WTC11 (cell line): ENCODE data around the gene FGD3. TPM values are rescaled to one million over a fixed set of nuclear protein-coding genes. Genes with fewer than 3 reads are reported as not detected.

Experiments
- ATAC-seq: fragments of 200-7000 bp; cut with Tn5 transposase; 2 replicates; pipeline ENCODE4 v1.10.0; 2021; ENCODE audit warnings: mild to moderate bottlenecking, moderate library complexity
- CTCF ChIA-PET: fragments of 300-600 bp; sonication (Branson Sonifier 250); formaldehyde crosslinking; loops from one replicate; lab custom pipeline; 2021; ENCODE audit warnings: antibody characterized with exemption; lab: Charles Lee
- POLR2A ChIA-PET: fragments of 350-600 bp; sonication (Branson Sonifier 250); formaldehyde crosslinking; loops from one replicate; lab custom pipeline; 2021; ENCODE audit warnings: antibody characterized with exemption; lab: Charles Lee
- DNase-seq: peaks from one replicate; pipeline ENCODE4 v3.0.0; 2021; ENCODE audit warnings: low spot score
- H3K27ac Mint-ChIP-seq: 2 replicates; pipeline ENCODE4 v1.8.0; 2021; ENCODE audit warnings: mixed read lengths
- H3K27me3 Mint-ChIP-seq: 2 replicates; pipeline ENCODE4 v1.8.0; 2021; ENCODE audit warnings: low read depth, mild to moderate bottlenecking, moderate library complexity, mixed read lengths
- H3K36me3 Mint-ChIP-seq: 2 replicates; pipeline ENCODE4 v1.8.0; 2021; ENCODE audit warnings: mixed read lengths
- H3K4me1 Mint-ChIP-seq: 2 replicates; pipeline ENCODE4 v1.8.0; 2022; ENCODE audit warnings: mixed read lengths
- H3K4me3 Mint-ChIP-seq: 2 replicates; pipeline ENCODE4 v1.8.0; 2021; ENCODE audit warnings: mild to moderate bottlenecking, moderate library complexity, mixed read lengths
- H3K9me3 Mint-ChIP-seq: 2 replicates; pipeline ENCODE4 v1.8.0; 2021; ENCODE audit warnings: mixed read lengths
- ELF4 ChIP-seq: sonication (generic); formaldehyde crosslinking; IDR thresholded peaks from 2 replicates; pipeline ENCODE4 v1.8.1; 2022; ENCODE audit warnings: low read depth, mild to moderate bottlenecking, moderate library complexity, missing genetic modification reagents
- ETV6 ChIP-seq: sonication (generic); formaldehyde crosslinking; IDR thresholded peaks from 2 replicates; pipeline ENCODE4 v1.8.1; 2022; ENCODE audit warnings: mild to moderate bottlenecking, missing genetic modification reagents
- FOXP1 ChIP-seq: sonication (generic); formaldehyde crosslinking; IDR thresholded peaks from 2 replicates; pipeline ENCODE4 v1.8.0; 2022; ENCODE audit warnings: missing genetic modification reagents, mild to moderate bottlenecking, moderate library complexity, borderline replicate concordance
- GRHL2 ChIP-seq: fragments of 250-450 bp; sonication (Bioruptor Pico); IDR thresholded peaks from 2 replicates; pipeline ENCODE4 v1.8.0; 2022; ENCODE audit warnings: mild to moderate bottlenecking, moderate library complexity; ENCODE audit not compliant: insufficient replicate concordance, severe bottlenecking
- JAZF1 ChIP-seq: fragments of 250-450 bp; sonication (Bioruptor Pico); IDR thresholded peaks from 2 replicates; pipeline ENCODE4 v1.9.0; 2021; ENCODE audit warnings: moderate library complexity, mild to moderate bottlenecking, inconsistent platforms
- MXD4 ChIP-seq: fragments of 250-450 bp; sonication (Bioruptor Pico); IDR thresholded peaks from 2 replicates; pipeline ENCODE4 v1.8.0; 2021; ENCODE audit warnings: mild to moderate bottlenecking, moderate library complexity, borderline replicate concordance
- MYBL2 ChIP-seq: sonication (generic); formaldehyde crosslinking; IDR thresholded peaks from 2 replicates; pipeline ENCODE4 v1.8.1; 2023; ENCODE audit warnings: mild to moderate bottlenecking, moderate library complexity, missing genetic modification reagents
- NFATC4 ChIP-seq: fragments of 250-450 bp; sonication (Bioruptor Pico); IDR thresholded peaks from 2 replicates; pipeline ENCODE4 v1.9.0; 2021; ENCODE audit warnings: mild to moderate bottlenecking
- NR2C2 ChIP-seq: sonication (generic); formaldehyde crosslinking; IDR thresholded peaks from 2 replicates; pipeline ENCODE4 v1.8.0; 2022; ENCODE audit warnings: mild to moderate bottlenecking, missing genetic modification reagents
- NR3C1 ChIP-seq: sonication (generic); formaldehyde crosslinking; conservative IDR thresholded peaks from 2 replicates; pipeline ENCODE4 v1.8.1; 2023; ENCODE audit warnings: low read depth, mild to moderate bottlenecking, missing genetic modification reagents
- OVOL2 ChIP-seq: fragments of 250-450 bp; sonication (Bioruptor Pico); IDR thresholded peaks from 2 replicates; pipeline ENCODE4 v1.9.0; 2021; ENCODE audit warnings: mild to moderate bottlenecking, borderline replicate concordance
- SMAD3 ChIP-seq: sonication (generic); formaldehyde crosslinking; IDR thresholded peaks from 2 replicates; pipeline ENCODE4 v1.8.0; 2022; ENCODE audit warnings: missing genetic modification reagents, mild to moderate bottlenecking, borderline replicate concordance
- TCF7 ChIP-seq: sonication (generic); formaldehyde crosslinking; IDR thresholded peaks from 2 replicates; pipeline ENCODE4 v1.8.0; 2022; ENCODE audit warnings: mild to moderate bottlenecking, low read depth, missing genetic modification reagents, moderate library complexity
- ZBTB21 ChIP-seq: sonication (generic); formaldehyde crosslinking; IDR thresholded peaks from 2 replicates; pipeline ENCODE4 v1.8.1; 2023; ENCODE audit warnings: mild to moderate bottlenecking, missing genetic modification reagents, borderline replicate concordance
- ZNF317 ChIP-seq: sonication (generic); formaldehyde crosslinking; IDR thresholded peaks from 2 replicates; pipeline ENCODE4 v1.8.1; 2023; ENCODE audit warnings: low read depth, mild to moderate bottlenecking, moderate library complexity, missing genetic modification reagents, borderline replicate concordance
- total RNA-seq: library from RNA; stranded (reverse); gene quantifications from 3 replicates; pipeline ENCODE4 v1.2.3, GENCODE V29; 2021
- TF ChIP-seq, protein P1 (sequence below): fragments of 250-450 bp; sonication (Bioruptor Pico); IDR thresholded peaks from 2 replicates; pipeline ENCODE4 v1.9.0; 2021; ENCODE audit warnings: mild to moderate bottlenecking
- TF ChIP-seq, protein P2 (sequence below): sonication (generic); formaldehyde crosslinking; IDR thresholded peaks from 2 replicates; pipeline ENCODE4 v1.8.1; 2023; ENCODE audit warnings: mild to moderate bottlenecking, moderate library complexity, missing genetic modification reagents
- TF ChIP-seq, protein P3 (sequence below): fragments of 250-450 bp; sonication (Bioruptor Pico); IDR thresholded peaks from 2 replicates; pipeline ENCODE4 v1.9.0; 2021; ENCODE audit warnings: moderate library complexity, mild to moderate bottlenecking, inconsistent platforms, borderline replicate concordance
- TF ChIP-seq, protein P4 (sequence below): sonication (generic); formaldehyde crosslinking; IDR thresholded peaks from 2 replicates; pipeline ENCODE4 v1.8.1; 2022; ENCODE audit warnings: low read depth, mild to moderate bottlenecking, moderate library complexity, missing genetic modification reagents, borderline replicate concordance
- TF ChIP-seq, protein P5 (sequence below): fragments of 250-450 bp; sonication (Bioruptor Pico); conservative IDR thresholded peaks from 2 replicates; pipeline ENCODE4 v1.9.0; 2021; ENCODE audit warnings: mild to moderate bottlenecking

The FGD3 gene
- total RNA-seq, 1 experiment from 2014 or later, result 1.9 TPM

DNA sequence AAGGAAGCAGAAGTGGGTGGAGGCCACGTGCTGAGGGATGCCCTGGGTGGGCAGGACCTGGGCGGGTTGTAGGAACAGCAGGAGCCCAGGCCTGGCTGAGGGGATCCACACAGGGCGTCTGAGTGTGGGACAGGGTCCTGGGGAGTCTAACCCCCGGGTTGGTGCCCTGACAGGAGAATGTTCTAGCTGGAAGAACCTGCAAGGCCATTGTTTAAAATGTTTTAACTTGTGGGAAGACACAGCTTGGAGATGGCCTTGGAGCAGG lies 77.3 kb downstream of the FGD3 start:
- DNase-seq, result no peak

DNA sequence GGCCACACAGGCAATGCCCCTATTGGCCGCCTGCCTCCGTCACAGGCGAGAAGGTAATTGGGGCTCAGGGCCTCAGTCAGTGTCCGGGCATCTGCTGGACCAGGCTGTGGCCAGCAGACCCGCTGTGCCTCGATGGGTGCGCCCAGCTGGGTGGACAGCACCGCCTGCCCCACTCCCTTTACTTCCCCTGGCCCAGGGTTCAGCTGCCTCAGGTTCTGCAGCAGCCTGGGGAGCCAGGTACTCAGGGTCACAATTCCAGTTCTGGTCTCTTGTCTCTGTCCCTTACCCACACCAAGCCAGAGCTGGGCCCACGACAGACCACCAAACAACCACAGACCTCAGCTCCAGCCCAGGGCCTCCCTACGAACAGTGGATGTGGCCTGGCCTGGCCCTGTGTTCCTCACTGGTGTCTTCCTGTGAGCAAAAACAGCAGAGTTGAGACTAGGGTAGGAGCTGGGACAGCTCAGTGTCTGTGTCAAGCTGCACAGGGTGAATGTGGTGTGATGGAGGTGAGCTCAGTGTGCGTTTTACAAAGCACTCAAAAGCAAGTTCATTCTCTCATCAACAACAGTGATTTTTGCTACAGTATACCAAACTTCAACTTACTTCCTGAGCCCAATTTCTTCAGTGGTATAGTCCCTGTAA lies 77.8 kb downstream of the FGD3 start:
- TF ChIP-seq TCF7 (no peak), ZNF317 (CRISPR knock-in tag) (no peak), GRHL2 (CRISPR knock-in tag) (no peak), NR3C1 (CRISPR knock-in tag) (no peak), MYBL2 (CRISPR knock-in tag) (no peak), ELF4 (CRISPR knock-in tag) (no peak), FOXP1 (CRISPR knock-in tag) (no peak), MXD4 (CRISPR knock-in tag) (no peak), SMAD3 (CRISPR knock-in tag) (no peak), NFATC4 (CRISPR knock-in tag) (no peak), ZBTB21 (no peak), JAZF1 (CRISPR knock-in tag) (no peak)
- TF ChIP-seq, protein P1, sequence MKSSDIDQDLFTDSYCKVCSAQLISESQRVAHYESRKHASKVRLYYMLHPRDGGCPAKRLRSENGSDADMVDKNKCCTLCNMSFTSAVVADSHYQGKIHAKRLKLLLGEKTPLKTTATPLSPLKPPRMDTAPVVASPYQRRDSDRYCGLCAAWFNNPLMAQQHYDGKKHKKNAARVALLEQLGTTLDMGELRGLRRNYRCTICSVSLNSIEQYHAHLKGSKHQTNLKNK, result no peak
- TF ChIP-seq, protein P2, sequence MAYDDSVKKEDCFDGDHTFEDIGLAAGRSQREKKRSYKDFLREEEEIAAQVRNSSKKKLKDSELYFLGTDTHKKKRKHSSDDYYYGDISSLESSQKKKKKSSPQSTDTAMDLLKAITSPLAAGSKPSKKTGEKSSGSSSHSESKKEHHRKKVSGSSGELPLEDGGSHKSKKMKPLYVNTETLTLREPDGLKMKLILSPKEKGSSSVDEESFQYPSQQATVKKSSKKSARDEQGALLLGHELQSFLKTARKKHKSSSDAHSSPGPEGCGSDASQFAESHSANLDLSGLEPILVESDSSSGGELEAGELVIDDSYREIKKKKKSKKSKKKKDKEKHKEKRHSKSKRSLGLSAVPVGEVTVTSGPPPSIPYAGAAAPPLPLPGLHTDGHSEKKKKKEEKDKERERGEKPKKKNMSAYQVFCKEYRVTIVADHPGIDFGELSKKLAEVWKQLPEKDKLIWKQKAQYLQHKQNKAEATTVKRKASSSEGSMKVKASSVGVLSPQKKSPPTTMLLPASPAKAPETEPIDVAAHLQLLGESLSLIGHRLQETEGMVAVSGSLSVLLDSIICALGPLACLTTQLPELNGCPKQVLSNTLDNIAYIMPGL (CRISPR knock-in tag), result no peak
- TF ChIP-seq, protein P3, sequence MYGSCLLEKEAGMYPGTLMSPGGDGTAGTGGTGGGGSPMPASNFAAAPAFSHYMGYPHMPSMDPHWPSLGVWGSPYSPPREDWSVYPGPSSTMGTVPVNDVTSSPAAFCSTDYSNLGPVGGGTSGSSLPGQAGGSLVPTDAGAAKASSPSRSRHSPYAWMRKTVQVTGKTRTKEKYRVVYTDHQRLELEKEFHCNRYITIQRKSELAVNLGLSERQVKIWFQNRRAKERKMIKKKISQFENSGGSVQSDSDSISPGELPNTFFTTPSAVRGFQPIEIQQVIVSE (CRISPR knock-in tag), result no peak
- TF ChIP-seq, protein P4, sequence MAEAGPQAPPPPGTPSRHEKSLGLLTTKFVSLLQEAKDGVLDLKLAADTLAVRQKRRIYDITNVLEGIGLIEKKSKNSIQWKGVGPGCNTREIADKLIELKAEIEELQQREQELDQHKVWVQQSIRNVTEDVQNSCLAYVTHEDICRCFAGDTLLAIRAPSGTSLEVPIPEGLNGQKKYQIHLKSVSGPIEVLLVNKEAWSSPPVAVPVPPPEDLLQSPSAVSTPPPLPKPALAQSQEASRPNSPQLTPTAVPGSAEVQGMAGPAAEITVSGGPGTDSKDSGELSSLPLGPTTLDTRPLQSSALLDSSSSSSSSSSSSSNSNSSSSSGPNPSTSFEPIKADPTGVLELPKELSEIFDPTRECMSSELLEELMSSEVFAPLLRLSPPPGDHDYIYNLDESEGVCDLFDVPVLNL, result no peak
- Mint-ChIP-seq H3K27ac (no peak overlapping the region; the same call in 1 of the 2 replicates), H3K4me3 (no peak overlapping the region), H3K36me3 (no peaks in the 10 kb centered on the region), H3K4me1 (peaks cover 11% of the 10 kb centered on the region), H3K9me3 (no peaks in the 10 kb centered on the region), H3K27me3 (no peaks in the 10 kb centered on the region; the same call in 1 of the 2 replicates)
- POLR2A ChIA-PET, result no interaction called here
- CTCF ChIA-PET, result interaction anchor here (0.7 to 2.2 kb wide), 4 partner anchors 12 to 280 kb away, joined by 4 to 16 read pairs (median 4); no protein-coding TSS in a partner anchor
- no peak for DNase-seq
- ATAC-seq, result no peak

More for the DNA sequence above, 77.3 kb downstream of the FGD3 start:
- H3K27me3 Mint-ChIP-seq, result no peaks in the 10 kb centered on the region; the same call in 1 of the 2 replicates
- ChIA-PET POLR2A (no interaction called here), CTCF (interaction anchor here (0.7 to 2.2 kb wide), 4 partner anchors 12 to 281 kb away, joined by 4 to 16 read pairs (median 4); no protein-coding TSS in a partner anchor)
- H3K36me3 Mint-ChIP-seq, result no peaks in the 10 kb centered on the region
- H3K4me1 Mint-ChIP-seq, result peaks cover 11% of the 10 kb centered on the region
- no peak for TF ChIP-seq OVOL2 (CRISPR knock-in tag)
- no peak for TF ChIP-seq ZNF317 (CRISPR knock-in tag)
- TF ChIP-seq, protein P2 (CRISPR knock-in tag), result no peak
- no peak for TF ChIP-seq ETV6 (CRISPR knock-in tag)
- TF ChIP-seq NR2C2, result no peak
- TF ChIP-seq, protein P5, sequence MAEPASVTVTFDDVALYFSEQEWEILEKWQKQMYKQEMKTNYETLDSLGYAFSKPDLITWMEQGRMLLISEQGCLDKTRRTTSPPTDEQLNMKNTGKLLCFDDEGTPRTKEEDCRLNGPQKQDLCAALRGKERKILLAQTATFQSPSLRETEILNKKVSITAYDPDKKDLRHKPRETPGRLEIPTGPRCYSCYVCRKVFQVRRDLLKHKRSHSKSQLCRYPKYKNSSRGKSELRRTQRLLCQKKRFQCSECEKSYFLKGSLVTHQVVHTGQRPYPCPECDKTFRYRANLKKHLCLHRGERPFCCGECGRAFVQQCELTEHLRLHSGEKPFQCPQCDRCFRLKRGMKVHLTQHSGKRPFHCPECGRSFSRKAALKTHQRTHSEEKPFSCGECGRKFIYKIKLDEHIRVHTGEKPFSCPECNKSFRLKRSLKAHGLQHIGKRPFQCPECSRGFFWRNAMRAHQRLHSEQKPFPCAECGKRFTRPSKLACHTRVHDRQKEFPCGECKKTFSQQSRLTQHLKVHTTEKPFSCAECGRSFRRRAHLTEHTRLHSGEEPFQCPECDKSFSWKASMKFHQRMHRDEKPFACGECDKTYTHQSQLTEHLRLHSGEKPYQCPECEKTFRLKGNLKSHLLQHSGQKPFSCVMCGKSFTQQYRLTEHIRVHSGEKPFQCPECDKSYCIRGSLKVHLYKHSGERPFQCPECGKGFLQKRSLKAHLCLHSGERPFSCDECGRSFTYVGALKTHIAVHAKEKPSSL, result no peak
- no peak overlapping the region for H3K27ac Mint-ChIP-seq
- no peak for ATAC-seq
- no peaks in the 10 kb centered on the region for H3K9me3 Mint-ChIP-seq
- H3K4me3 Mint-ChIP-seq, result no peak overlapping the region
